Midbrain (tissue), 1 donor: Measurements from ENCODE around the gene OR52D1.

Experiments used
- DNase-seq: peaks from one replicate; lab custom pipeline; 2025; lab: John Stamatoyannopoulos, UW

Gene OR52D1

GRCh38 chr11:5514841-5515240 is 26.4 kb downstream of the OR52D1 start:
- DNase-seq: no peak

- DNase-seq: no peak
Observed at GRCh38 chr11:5516599-5516998, 28.1 kb downstream of the OR52D1 start, which contains the start of gene UBQLNL. Gene UBQLNL (minus strand): TSS chr11:5516699. CDS start chr11:5516441, 258 bp downstream.

GRCh38 chr11:5521540-5521939 is 33.1 kb downstream of the OR52D1 start:
- DNase-seq: no peak

DNA sequence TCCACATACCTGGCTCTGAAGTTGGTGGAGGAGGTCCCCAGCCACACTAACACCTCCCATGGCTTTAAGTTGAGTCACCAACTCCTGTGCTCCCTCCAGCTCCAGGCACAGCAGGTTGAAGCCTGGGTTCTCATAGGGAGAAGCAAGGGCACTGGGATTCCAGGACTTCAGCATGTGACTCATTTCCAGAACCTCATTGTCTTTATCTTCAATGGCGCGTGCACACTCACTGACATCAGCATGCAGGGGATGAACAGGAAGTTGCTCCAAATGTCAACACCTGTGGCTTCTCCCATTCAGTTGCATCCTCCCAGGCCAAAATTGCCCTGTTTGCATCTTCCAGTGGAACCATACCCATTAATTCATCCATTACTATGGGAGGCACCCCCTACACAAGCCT is 33.8 kb downstream of the OR52D1 start:
- no peak for DNase-seq

DNA sequence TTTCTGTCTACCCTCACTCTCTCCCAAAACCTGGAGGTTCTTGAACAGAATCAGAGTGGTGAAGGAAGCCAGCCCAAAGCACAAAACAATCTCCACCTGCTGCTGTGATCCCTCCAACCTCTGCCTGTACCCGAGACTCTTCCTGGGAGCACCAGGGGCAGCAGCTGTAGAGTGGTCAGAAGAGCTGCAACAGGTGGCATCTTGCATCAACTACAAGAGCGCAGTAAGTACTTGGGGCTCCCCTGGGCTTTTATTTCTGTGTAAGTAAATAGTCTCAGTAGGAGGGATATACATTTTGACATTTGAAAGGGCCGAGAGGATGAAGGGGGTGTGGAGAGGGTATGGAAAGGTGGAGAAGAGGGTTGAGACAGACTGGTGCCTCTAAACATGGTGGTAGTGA is 36.3 kb downstream of the OR52D1 start:
- DNase-seq: no peak

GRCh38 chr11:5527716-5528115 is 39.2 kb downstream of the OR52D1 start:
- DNase-seq: no peak

DNA sequence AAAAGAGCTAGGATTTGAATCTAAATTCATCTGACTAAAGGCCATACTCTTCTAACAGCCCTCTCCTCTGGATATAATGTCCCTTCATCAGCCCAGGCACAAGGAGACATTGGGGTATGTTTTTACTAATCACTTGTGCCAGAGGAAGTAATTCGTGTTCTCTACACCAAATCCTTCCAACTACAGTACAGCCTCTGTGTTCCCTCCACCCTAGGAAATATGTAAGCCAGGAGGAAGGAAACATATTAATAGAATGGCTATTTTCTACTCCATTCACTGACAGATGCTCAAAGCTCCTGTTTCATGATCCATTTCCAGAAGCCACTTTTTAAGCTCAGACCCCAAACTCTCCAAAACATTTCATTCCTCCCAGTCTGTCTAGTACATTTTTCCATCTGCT is 40.0 kb downstream of the OR52D1 start:
- DNase-seq: no peak

DNA sequence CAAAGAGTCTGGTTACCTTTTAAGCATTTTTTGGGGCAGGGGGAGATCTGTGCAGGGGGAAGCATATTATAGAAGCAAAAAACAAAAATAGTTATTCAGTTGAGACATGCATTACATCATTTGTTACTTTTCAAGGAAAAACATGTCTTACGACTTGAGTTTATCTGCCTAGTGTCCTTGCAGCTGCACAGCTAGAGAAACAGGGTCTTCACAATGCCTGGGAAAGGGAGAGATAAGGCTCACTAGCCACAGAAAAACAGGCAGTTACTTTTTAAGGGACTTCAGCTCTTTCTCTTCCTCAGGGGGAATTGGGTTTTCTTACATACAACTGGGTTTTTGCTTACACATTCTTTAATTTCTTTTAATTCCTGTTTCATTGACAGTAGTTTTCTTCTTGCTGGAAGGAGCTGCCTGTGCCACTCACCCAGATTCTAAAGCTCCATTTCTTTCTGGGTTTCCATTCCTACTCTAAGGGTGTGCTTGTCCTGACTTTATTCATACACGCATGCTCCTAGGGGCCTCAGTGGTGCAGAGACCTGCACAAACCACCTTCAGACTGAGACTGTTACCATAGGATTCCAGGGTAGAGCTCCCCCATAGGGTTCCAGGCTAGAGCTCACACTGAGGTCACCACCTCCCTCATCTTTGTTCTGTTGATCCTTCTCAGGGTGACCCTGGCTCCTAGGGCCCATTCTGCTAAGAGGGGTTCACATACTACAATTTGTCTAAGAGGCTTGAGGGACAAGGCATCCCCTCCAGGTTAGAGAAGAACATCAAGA is 42.8 kb downstream of the OR52D1 start:
- DNase-seq: no peak

DNA sequence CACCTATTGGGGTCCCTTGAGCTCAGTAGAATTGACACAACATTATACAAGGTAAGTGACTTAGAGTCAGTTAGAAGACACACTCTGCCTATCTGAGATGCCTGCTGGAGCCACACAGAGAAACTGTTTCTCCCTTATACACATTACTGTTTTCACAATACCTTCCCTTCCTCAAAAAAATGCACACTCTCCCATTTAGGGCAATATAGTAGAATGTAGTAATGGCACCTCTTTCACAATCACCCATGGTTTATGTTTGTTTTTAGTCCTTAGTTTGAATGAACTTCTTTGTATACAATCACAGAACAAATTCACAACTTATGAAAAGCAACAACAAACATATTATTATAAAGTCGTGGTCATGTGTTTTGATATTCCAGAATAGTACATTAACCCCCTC is 45.6 kb downstream of the OR52D1 start:
- no peak for DNase-seq

GRCh38 chr11:5536482-5536881 is 48.0 kb downstream of the OR52D1 start:
- no peak for DNase-seq
